Thoracic aorta (tissue), 2 donors: ENCODE measurements around the gene MPDZ. TPM values are rescaled to one million over a fixed set of nuclear protein-coding genes. Genes with fewer than 3 reads are reported as not detected.

ENCODE experiments used
- ATAC-seq: fragments of 150-250 bp; one replicate; pipeline ENCODE4 v1.8.0; 2017; ENCODE audit warnings: low read depth; ENCODE audit not compliant: insufficient number of reproducible peaks, low FRiP score
- DNase-seq: peaks from one replicate; pipeline ENCODE4 v3.0.0-alpha.2; 2020; ENCODE audit warnings: low spot score
- H3K27ac ChIP-seq, 2 donors: fragments of 200-600 bp; sonication (generic); 1 replicate in 1 of 2; 2 replicates in 1 of 2; pipeline ENCODE4 v1.5.1; 2016; ENCODE audit warnings: mild to moderate bottlenecking in 2 of 2, moderate library complexity in 2 of 2
- H3K27me3 ChIP-seq: fragments of 200-600 bp; sonication (generic); replicated peaks from 2 replicates; pipeline ENCODE4 v1.6.0; 2016; ENCODE audit warnings: mild to moderate bottlenecking; ENCODE audit not compliant: insufficient read depth
- H3K36me3 ChIP-seq: fragments of 200-600 bp; sonication (generic); one replicate; pipeline ENCODE4 v1.5.1; 2016
- H3K4me1 ChIP-seq, 2 donors: fragments of 200-600 bp; sonication (generic); 1 replicate in 1 of 2; 2 replicates in 1 of 2; pipeline versions ENCODE4 v1.5.1 to v1.6.0; 2016; ENCODE audit warnings: low read depth in 2 of 2, mild to moderate bottlenecking in 1 of 2; ENCODE audit not compliant: control insufficient read depth in 1 of 2
- H3K4me3 ChIP-seq: fragments of 200-600 bp; sonication (generic); 2 replicates; pipeline ENCODE4 v1.5.1; 2016; ENCODE audit warnings: mild to moderate bottlenecking
- H3K9me3 ChIP-seq: fragments of 200-600 bp; sonication (generic); 2 replicates; pipeline ENCODE4 v1.5.1; 2016
- CTCF ChIP-seq: fragments of 200-600 bp; sonication (generic); IDR thresholded peaks from one replicate; pipeline ENCODE4 v1.5.1; 2019; ENCODE audit warnings: antibody characterized with exemption
- total RNA-seq, 2 donors: library from RNA; depleted of rRNA; stranded (reverse); fragments of >200 nt; gene quantifications; one replicate each; pipeline versions ENCODE4 v1.1.0 to v1.2.3, GENCODE V29; 2016

The MPDZ gene
- total RNA-seq, 2 donors from 2014 or later = 61.2 to 81.2 TPM

DNA sequence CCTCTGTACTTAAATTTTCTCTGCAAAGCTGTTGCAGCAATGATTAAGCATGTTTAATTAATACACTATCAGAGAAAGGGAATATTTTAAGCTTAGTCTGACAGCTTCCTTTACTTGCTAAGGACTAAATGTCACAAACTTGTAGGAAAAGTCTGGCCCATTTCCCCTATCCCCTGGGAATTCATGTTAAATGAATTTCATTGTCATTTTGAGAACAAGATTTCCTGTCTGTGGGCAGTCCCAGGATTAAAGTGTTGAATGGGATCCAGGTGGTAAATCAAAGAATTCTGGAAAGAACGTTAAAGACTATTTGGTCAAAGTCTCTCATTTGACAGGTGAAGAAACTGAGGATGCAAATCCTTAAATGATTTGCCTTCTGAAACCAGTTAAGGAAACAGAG is 214.8 kb downstream of the MPDZ start:
- DNase-seq (no peak), ATAC-seq (no peak)
- no peak overlapping the region for H3K4me3 ChIP-seq
- H3K27ac ChIP-seq = no peak overlapping the region
- H3K9me3 ChIP-seq = no peaks in the 10 kb centered on the region
- no peak for TF ChIP-seq CTCF
- H3K36me3 ChIP-seq = no peaks in the 10 kb centered on the region
- H3K4me1 ChIP-seq = no peaks in the 10 kb centered on the region
- no peaks in the 10 kb centered on the region for H3K27me3 ChIP-seq

DNA sequence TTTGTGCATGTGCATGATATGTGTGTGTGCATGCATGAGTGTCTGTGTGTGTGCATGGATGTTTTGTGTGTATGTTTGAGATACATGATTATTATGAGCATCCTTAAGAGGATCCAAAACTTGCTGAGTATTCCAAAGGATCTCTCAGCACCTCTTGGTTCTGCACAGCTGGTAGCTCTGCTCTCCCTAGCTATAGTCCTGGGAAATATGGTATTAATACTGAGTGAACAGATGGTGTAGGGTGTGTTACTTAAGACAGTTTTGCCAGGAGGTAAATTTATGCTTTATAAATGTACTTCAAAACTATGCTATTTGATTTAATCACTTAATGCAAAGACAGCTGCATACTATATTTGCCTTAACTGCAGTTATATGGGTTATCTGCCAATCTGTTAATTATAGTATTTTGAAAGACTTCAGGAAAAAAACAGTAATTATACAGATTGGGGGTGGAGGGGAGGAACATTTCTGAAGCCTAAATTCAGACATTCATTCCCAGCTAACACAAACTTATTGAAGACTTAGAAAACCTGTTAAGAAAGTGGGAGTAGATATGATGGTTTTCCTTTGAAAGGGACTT is 215.5 kb downstream of the MPDZ start:
- H3K4me3 ChIP-seq = no peak overlapping the region
- ATAC-seq (no peak), DNase-seq (no peak)
- no peak for TF ChIP-seq CTCF
- H3K4me1 ChIP-seq = no peaks in the 10 kb centered on the region
- no peak overlapping the region for H3K27ac ChIP-seq
- no peaks in the 10 kb centered on the region for H3K9me3 ChIP-seq
- H3K27me3 ChIP-seq = no peaks in the 10 kb centered on the region
- no peaks in the 10 kb centered on the region for H3K36me3 ChIP-seq

DNA sequence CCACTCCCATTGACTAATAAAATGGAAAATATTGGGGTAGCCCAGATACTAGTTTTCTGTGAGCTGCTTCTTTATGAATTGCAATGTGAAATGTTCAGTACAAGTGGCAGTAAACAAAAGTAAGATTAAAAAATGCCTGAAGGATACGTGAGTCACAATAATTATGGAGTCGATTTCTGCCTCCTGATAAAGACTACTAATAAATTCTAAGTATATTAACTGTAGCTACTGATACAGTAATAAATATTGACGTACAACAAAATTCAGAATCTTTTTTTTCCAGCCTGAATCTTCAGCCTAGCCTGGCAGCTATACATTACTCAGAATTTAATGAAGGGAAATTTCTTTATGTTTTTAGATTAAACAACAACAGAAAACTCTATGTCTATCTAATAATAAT is 218.1 kb downstream of the MPDZ start:
- no peak for TF ChIP-seq CTCF
- Histone ChIP-seq H3K36me3 (no peaks in the 10 kb centered on the region), H3K27ac (no peak overlapping the region), H3K4me3 (no peak overlapping the region), H3K27me3 (no peaks in the 10 kb centered on the region), H3K9me3 (no peaks in the 10 kb centered on the region), H3K4me1 (no peaks in the 10 kb centered on the region)
- DNase-seq (no peak), ATAC-seq (no peak)
